GM18873 (cell line): ENCODE results near the gene CCER1.
"Not testable (repeated sequence)": the region's sequence is repeated elsewhere in the genome, so short reads cannot be mapped to it uniquely, and the experiment has no call there.

ENCODE experiments used
- ATAC-seq: cut with Tn5 transposase; IDR thresholded peaks from one replicate; pipeline ENCODE4 v1.9.1; 2021; ENCODE audit warnings: mild to moderate bottlenecking, moderate library complexity, moderate number of reproducible peaks; ENCODE audit not compliant: unreplicated experiment, low FRiP score

CCER1 gene

GRCh38 chr12:90954921-90955320 is at the start of gene CCER1:
Gene CCER1 (minus strand): TSS chr12:90955176. CDS start chr12:90954742, 434 bp downstream.
- ATAC-seq, result no peak

GRCh38 chr12:91003737-91004136 is 48.8 kb upstream of the CCER1 start:
- no peak for ATAC-seq

- no peak for ATAC-seq
Measured at GRCh38 chr12:91001306-91001705, 46.3 kb upstream of the CCER1 start.

GRCh38 chr12:90999966-91000365 is 45.0 kb upstream of the CCER1 start:
- no peak for ATAC-seq

- ATAC-seq, result no peak
Measured at GRCh38 chr12:90999527-90999926, 44.6 kb upstream of the CCER1 start.

GRCh38 chr12:90995010-90995409 is 40.0 kb upstream of the CCER1 start:
- ATAC-seq, result no peak

- no peak for ATAC-seq
Measured at GRCh38 chr12:90991952-90992465, 37.0 kb upstream of the CCER1 start.

GRCh38 chr12:90990611-90991010 is 35.6 kb upstream of the CCER1 start:
- no peak for ATAC-seq

- no peak for ATAC-seq
Measured at GRCh38 chr12:90989686-90990111, 34.7 kb upstream of the CCER1 start.

- ATAC-seq, result no peak
Measured at GRCh38 chr12:90987520-90987919, 32.5 kb upstream of the CCER1 start.

- ATAC-seq, result no peak
Measured at GRCh38 chr12:90987101-90987500, 32.1 kb upstream of the CCER1 start.

GRCh38 chr12:90985331-90985730 is 30.4 kb upstream of the CCER1 start:
- ATAC-seq, result not testable (repeated sequence)

GRCh38 chr12:90984114-90984513 is 29.1 kb upstream of the CCER1 start:
- no peak for ATAC-seq

GRCh38 chr12:90982170-90982569 is 27.2 kb upstream of the CCER1 start:
- ATAC-seq, result no peak

- ATAC-seq, result no peak
Measured at GRCh38 chr12:90979951-90980350, 25.0 kb upstream of the CCER1 start.

- ATAC-seq, result no peak
Measured at GRCh38 chr12:90979019-90979418, 24.0 kb upstream of the CCER1 start.

GRCh38 chr12:90978117-90978770 is 23.3 kb upstream of the CCER1 start:
- ATAC-seq, result peak; percentile 70

- ATAC-seq, result no peak
Measured at GRCh38 chr12:90977224-90977623, 22.2 kb upstream of the CCER1 start.

- no peak for ATAC-seq
Measured at GRCh38 chr12:90974286-90974685, 19.3 kb upstream of the CCER1 start.

GRCh38 chr12:90972226-90972625 is 17.2 kb upstream of the CCER1 start:
- no peak for ATAC-seq

- ATAC-seq, result no peak
Measured at GRCh38 chr12:90970911-90971310, 15.9 kb upstream of the CCER1 start.

GRCh38 chr12:90970471-90970870 is 15.5 kb upstream of the CCER1 start:
- ATAC-seq, result no peak
